ENCODE results near the gene RALGPS1.

Gene RALGPS1

GRCh38 chr9:126906091-126906490 is 8.5 kb upstream of the RALGPS1 start:
- no peak for DNase-seq (ENCODE audit: low read depth)

DNA sequence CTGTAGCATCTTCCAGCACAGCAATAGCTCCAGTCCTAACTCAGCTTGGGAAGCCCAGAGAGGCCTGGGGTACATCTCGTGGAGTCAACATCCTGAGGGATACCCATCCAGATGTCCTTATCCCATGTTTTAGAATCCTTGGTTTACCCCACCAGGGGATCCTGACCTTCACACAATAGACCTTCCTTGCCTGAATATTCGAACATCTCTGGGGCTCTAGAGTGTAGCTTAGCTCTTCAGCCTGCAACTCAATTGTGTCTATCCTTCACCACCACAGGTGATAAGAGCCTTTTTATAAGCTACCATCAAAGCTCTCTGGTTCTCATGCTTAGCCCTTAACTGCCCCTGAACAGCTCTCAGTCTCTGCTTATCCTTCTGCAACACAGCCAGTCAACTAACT is 7.5 kb upstream of the RALGPS1 start:
- DNase-seq (ENCODE audit: low read depth), result no peak

DNA sequence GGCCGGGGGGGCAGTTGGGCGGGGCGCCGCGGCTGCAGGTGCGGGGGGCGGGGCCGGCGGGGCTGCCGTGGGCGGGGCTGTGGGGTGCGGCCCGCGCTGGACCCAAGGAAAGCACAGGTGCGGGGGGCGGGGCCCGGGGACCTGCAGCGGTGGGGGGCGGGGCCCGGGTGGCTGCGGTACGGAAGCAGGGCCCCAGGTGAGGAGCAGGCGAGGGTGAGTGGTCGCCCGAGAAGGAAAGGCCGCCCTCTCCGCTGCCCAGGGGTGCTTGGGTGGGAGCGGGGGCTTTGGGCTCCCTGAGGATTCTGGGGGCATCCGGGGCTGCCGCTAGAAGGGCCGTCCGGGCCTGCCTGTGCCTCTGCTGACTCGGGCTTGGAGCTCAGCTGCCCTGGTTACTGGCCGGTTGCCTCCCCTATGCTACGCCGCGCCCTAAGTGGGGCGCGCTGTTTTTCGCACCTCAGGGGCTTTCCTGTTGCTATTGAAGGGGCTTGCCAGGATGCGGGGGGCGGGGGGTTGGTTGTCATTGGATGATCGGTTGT is 767 bp downstream of the RALGPS1 start:
- no peak for DNase-seq (ENCODE audit: low read depth)

GRCh38 chr9:126915846-126916543 is 1.4 kb downstream of the RALGPS1 start:
- DNase-seq (ENCODE audit: low read depth), result no peak

DNA sequence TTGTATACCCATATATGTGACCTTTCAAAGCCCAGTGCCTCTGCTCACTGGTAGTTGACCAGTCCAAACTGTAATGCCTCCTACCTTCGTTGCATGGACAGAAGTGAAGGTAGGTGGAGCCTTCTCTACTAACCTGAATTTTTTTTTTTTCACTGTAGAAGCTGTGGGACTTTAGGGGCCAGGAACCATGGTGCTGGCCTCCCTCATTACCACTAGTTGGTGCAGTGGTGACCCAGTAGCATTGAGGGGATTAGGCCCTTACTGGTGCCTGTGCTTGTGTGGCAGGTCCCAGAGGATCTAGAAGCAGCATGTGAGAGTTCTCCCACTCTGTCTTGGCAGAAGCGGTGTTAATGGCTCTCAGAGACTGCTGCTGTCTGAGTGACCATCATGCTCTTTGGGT is 2.3 kb downstream of the RALGPS1 start:
- no peak for DNase-seq (ENCODE audit: low read depth)

- no peak for DNase-seq (ENCODE audit: low read depth)
Observed at GRCh38 chr9:126919193-126919592, 4.6 kb downstream of the RALGPS1 start.

DNA sequence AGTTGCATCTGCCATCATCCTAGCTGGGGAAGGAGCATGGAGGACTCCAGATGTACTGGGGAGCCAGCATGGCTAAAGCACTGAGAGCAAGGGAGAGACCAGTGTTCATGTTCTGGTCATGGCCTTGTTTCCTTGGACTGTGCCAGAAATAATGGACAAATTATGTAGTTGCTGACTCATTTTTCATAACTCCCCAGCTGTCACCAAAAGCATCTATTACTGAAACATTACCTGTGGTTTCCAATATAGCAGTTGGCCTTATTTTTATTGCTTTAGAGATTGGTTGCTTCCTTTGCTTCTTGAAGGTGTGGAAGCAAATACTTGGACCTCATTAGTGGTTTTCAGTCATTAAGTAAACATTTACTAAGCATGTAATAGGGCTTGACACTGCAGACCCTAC is 11.3 kb downstream of the RALGPS1 start:
- no peak for DNase-seq (ENCODE audit: low read depth)

GRCh38 chr9:126926364-126926763 is 11.8 kb downstream of the RALGPS1 start:
- DNase-seq (ENCODE audit: low read depth), result no peak

GRCh38 chr9:126927419-126927818 is 12.8 kb downstream of the RALGPS1 start:
- no peak for DNase-seq (ENCODE audit: low read depth)

DNA sequence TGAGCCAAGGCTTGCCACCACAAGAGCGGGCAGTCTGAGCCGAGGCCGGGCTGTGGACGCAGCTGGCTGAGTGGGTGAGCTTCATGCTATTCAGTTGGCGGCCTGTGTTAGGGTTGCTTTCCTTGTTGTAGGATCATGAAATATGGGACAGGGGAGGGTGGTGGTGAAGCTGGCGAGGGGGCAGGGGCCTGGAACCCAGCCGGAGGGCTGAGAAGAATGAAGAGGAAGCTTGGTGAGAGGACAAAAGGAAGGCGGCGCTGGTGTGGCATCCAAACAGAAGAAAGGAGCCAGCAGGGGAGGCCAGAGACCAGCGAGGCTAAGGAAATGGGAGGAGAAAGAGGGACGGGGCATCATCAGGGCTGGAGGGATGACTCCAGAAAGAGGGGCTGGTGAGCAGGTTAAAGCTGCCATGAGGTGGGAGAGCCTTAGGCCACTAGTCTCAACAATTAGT is 18.3 kb downstream of the RALGPS1 start:
- DNase-seq (ENCODE audit: low read depth), result no peak

GRCh38 chr9:126933334-126933980 is 18.9 kb downstream of the RALGPS1 start:
- DNase-seq (ENCODE audit: low read depth), result no peak

DNA sequence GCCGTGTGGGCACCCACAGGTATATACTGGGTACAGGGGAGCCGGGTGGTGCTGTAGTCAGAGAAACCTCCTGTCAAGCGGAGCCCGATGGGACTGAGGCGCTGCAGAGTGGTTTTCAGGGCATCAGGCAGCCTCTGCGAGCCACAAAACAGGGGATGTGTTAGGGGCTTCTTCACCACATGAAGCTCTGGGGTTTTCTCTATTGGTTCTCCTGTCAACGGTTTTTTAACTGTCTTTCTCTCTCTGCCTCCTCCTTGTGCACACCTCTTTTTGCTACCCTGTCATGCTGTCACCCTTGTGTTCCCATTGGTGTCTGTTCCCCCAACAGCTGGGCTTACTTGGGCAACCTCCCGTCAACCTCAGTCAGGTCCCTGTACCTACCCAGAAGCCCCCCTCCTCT is 19.9 kb downstream of the RALGPS1 start:
- DNase-seq (ENCODE audit: low read depth), result no peak

- no peak for DNase-seq (ENCODE audit: low read depth)
Observed at GRCh38 chr9:126935630-126936029, 21.0 kb downstream of the RALGPS1 start.

- no peak for DNase-seq (ENCODE audit: low read depth)
Observed at GRCh38 chr9:126937444-126937843, 22.9 kb downstream of the RALGPS1 start.

DNA sequence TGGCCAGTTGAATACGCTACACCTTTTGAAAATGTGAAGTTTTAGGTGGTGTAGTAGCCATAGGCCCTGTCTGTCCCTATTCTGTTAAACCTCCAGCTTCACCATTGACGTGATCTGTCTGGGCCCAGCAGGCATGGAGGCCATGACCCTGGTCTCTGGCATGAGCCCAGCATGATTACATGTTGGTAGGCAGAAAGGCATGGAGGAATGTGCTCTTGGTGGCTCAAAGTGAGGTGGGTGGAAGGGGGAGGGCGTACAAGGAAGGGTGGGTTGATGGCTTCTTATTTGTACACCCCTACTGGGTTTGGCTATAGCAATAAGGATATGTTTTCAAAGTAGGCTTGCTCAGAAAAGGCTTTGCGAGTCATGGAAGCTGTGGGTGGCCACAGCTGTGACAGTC is 23.7 kb downstream of the RALGPS1 start:
- no peak for DNase-seq (ENCODE audit: low read depth)

GRCh38 chr9:126939821-126940221 is 25.2 kb downstream of the RALGPS1 start:
- DNase-seq (ENCODE audit: low read depth), result no peak

- no peak for DNase-seq (ENCODE audit: low read depth)
Observed at GRCh38 chr9:126942399-126942798, 27.8 kb downstream of the RALGPS1 start.

DNA sequence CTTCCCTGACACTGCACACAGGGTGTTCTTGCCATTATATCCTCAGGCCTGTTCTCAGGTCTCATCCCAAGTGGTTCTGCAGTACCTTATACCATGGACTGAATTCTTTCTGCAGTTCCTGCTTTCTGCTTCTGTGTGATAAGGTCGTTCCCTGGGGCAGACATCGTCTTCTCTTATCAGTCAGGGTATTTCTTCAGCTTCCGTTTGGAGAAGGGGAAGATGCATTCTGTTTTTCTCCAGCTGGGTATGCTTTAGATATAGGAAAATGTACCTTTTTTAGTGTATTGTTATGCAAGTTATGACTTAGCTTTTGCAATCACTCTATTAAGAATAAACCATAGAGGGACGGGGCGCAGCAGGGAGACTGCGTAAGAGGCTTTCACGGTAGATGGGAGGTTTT is 31.1 kb downstream of the RALGPS1 start:
- peak; percentile 18 for DNase-seq (ENCODE audit: low read depth)

- no peak for DNase-seq (ENCODE audit: low read depth)
Observed at GRCh38 chr9:126947529-126947928, 32.9 kb downstream of the RALGPS1 start.

DNA sequence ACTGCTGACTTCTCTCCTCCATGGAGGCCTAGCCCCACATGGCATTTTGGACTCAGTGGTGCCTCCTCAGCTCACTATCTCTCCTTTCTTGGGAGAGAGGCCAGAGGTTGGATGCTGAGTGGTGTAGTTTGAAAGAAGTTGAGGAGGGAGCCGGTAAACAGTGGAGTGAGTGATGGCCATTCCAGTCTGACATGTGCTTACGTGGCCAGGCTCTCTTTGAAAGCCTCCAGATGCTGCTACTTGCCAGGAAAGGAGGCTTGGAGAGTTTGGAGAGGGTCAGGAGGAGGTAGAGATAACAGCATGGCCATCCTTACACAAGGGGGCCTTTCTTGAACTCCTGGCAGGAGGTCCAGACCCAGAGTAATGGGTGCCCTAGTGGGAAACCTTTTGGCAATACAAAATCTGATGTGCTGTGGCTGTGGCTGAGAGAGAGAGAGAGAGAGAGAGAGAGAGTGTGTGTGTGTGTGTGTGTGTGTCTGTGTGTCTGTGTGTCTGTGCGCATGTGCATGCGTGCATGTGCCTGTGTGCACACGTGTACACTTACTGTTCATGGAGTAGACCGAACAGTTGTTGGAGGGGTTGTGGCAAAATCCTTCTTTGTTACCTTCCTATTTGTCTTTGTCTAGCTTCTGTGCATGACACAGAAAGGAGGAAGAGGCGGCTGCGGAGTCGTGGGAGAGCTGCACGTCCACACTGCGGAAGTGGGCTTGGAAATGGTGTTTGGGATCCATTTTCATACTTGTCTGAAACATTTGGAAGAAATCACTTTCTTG is 37.8 kb downstream of the RALGPS1 start:
- DNase-seq (ENCODE audit: low read depth), result no peak

GRCh38 chr9:126953041-126953809 is 38.6 kb downstream of the RALGPS1 start:
- no peak for DNase-seq (ENCODE audit: low read depth)

- DNase-seq (ENCODE audit: low read depth), result no peak
Observed at GRCh38 chr9:126955811-126956210, 41.2 kb downstream of the RALGPS1 start.

All from CMK (cell line).